Esophagus muscularis mucosa (tissue), 4 donors: Measurements from ENCODE around the gene PGP.

Experiments
- CTCF ChIP-seq, 3 experiments: fragments of 200-600 bp in 2 of 3; fragments of 450-650 bp in 1 of 3; sonication (generic) in 2 of 3; IDR thresholded peaks; one replicate each; pipeline ENCODE4 v1.5.1; 2017 to 2019; ENCODE audit warnings: antibody characterized with exemption in 3 of 3, mild to moderate bottlenecking in 2 of 3, moderate library complexity in 1 of 3
- EP300 ChIP-seq: sonication (generic); formaldehyde crosslinking; IDR thresholded peaks from one replicate; pipeline ENCODE4 v1.6.1; 2017; ENCODE audit warnings: antibody characterized with exemption
- POLR2A ChIP-seq: fragments of 450-650 bp; IDR thresholded peaks from one replicate; pipeline ENCODE4 v1.6.1; 2017; ENCODE audit warnings: antibody characterized with exemption, moderate library complexity, mild to moderate bottlenecking, low read depth
- POLR2AphosphoS5 ChIP-seq, 2 donors: sonication (generic); formaldehyde crosslinking; IDR thresholded peaks; one replicate each; pipeline ENCODE4 v1.6.1; 2017; ENCODE audit warnings: antibody characterized with exemption in 2 of 2

DNA sequence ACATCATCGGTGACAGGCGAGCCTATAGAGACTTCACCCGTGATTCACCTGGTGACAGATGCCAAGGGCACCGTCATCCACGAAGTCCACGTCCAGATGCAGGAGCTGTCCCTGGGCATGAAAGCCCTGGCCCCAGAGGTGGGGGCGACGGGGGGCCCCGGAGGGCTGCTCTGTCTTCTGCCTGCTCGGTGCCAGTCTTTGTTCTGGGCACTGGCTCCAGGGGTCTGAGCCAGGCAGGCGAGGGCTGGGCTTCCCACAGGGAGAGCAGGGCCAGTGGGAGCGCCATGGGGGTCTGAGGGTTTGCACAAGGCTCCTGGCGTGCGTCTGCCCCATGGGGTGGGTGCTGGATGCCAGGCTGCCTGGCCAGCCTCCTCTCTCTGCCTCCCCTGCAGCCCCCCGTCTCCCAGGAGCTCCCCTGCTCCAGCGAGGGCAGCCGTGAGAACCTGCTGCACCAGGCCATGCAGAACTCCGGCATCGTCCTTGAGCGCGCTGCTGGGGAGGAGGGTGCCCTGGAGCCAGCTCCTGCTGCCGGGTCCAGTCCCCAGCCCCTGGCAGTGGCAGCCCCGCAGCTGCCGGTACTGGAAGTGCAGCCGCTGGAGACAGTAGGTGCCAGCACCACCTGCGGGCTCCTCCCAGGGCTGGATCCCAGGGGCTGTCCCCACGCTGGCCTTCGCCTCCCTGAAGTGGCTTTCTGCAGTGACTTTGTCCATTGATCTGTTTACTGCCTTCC lies 18.6 kb upstream of the PGP start:
- TF ChIP-seq CTCF (IDR thresholded peaks at IDR 0.05) (no peak), POLR2AphosphoS5 (IDR thresholded peaks at IDR 0.05) (no peak), POLR2A (no peak), EP300 (no peak)
